Stimulated activated naive CD8-positive, alpha-beta T cell treated with anti-CD3 and anti-CD28 coated beads, Interleukin-15, Interleukin-2, amounts not matched to agents 100 ng/mL and 50 ng/mL, for 24 hours (primary cell): ENCODE data around the gene TM4SF5.

ENCODE experiments used
- H3K27ac Mint-ChIP-seq: one replicate; pipeline ENCODE4 v1.8.0; 2021; ENCODE audit warnings: mild to moderate bottlenecking, mixed read lengths
- H3K27me3 Mint-ChIP-seq: one replicate; pipeline ENCODE4 v1.8.0; 2021; ENCODE audit warnings: mixed read lengths
- H3K36me3 Mint-ChIP-seq: one replicate; pipeline ENCODE4 v1.8.0; 2021; ENCODE audit warnings: low read depth, mixed read lengths
- H3K4me1 Mint-ChIP-seq: one replicate; pipeline ENCODE4 v1.8.0; 2021; ENCODE audit warnings: low read depth, mixed read lengths
- H3K4me3 Mint-ChIP-seq: one replicate; pipeline ENCODE4 v1.8.0; 2021; ENCODE audit warnings: mild to moderate bottlenecking, mixed read lengths
- H3K9me3 Mint-ChIP-seq: one replicate; pipeline ENCODE4 v1.8.0; 2021; ENCODE audit warnings: mixed read lengths

TM4SF5 gene

GRCh38 chr17:4772235-4772613 is 538 bp downstream of the TM4SF5 start:
- Mint-ChIP-seq H3K36me3 (no peaks in the 10 kb centered on the region), H3K4me3 (no peak overlapping the region), H3K4me1 (peaks cover 8% of the 10 kb centered on the region), H3K27ac (no peak overlapping the region), H3K27me3 (no peaks in the 10 kb centered on the region), H3K9me3 (no peaks in the 10 kb centered on the region)

DNA sequence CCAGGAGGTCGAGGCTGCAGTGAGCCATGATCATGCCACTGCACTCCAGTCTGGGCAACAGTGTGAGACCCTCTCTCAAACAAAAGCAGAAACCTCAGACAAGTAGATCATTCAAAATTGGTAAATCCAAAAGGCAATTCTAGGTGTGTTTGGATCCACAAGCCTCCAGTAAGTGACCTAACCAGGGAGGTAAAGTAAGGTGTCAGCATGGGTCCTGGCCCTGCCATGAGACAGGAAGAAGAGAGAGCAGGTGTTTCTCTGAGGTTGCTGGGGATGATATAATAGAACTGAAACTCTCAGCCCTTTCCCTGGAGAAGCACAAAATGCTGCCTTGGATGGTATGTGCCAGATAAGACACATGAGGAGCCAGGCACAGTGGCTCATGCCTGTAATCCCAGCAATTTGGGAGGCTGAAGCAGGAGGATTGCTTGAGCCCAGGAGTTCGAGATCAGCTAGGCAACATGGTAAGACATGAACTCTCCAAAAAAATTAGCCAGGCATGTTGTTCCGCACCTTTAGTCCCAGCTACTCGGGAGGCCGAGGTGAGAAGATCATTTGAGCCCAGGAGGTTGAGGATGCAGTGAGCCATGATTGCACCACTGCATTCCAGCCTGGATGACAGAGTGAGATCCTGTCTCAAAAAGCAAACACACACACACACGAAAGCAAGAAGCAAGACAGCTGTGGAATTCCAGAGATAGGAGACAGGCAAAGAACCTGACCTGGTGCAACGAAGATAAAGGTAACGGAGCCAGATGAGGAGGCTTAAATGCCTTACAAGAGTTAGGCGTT is 6.5 kb downstream of the TM4SF5 start:
- Mint-ChIP-seq H3K27me3 (peaks cover 20% of the 10 kb centered on the region), H3K36me3 (no peaks in the 10 kb centered on the region), H3K9me3 (no peaks in the 10 kb centered on the region), H3K4me3 (no peak overlapping the region), H3K4me1 (no peaks in the 10 kb centered on the region), H3K27ac (no peak overlapping the region)

DNA sequence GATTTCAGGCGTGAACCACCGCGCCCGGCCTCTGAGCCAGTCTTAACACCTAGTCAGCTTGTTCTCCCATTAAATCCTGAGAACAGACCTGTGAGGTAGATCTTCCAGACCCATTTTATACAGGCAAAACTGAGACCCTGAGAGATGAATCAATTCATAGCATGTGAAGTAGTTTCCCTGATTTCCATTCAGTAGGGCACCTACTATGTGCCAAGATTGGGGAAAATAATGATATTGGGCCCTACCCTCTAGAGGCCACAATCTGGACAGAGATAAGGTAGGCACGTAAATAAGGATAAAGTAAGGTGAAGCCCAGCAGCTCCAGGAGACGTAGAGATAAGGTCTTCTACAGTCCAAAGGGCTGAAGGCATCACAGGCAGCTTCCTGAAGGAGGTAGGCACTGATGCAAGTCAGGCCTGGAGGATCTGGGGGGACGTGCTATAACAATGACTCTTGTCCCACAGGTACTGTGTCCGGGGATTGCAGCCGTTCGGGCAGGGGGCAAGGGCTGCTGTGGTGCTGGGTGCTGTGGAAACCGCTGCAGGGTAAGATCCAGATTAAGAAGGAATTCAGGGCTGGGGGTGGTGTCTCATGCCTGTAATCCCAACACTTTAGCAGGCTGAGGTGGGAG is 8.8 kb downstream of the TM4SF5 start:
- Mint-ChIP-seq H3K27me3 (peaks cover 40% of the 10 kb centered on the region), H3K27ac (no peak overlapping the region), H3K4me3 (no peak overlapping the region)

DNA sequence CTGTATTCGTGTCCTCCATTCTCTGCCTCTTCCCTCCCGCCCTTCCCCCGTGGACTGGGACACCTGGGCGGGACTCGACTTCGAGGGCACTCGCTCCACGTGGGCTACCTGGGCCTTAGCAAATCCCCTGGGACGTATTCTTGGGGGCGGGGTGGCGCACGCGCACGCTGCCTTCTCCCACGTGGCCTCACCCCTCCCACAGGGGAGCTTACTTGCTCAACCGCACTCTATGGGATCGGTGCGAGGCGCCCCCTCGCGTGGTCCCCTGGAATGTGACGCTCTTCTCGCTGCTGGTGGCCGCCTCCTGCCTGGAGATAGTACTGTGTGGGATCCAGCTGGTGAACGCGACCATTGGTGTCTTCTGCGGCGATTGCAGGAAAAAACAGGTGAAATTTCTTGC is 11.0 kb downstream of the TM4SF5 start:
- H3K4me1 Mint-ChIP-seq: peaks cover 16% of the 10 kb centered on the region
- H3K36me3 Mint-ChIP-seq: no peaks in the 10 kb centered on the region
- H3K27me3 Mint-ChIP-seq: peaks cover 61% of the 10 kb centered on the region
- H3K27ac Mint-ChIP-seq: no peak overlapping the region
- H3K4me3 Mint-ChIP-seq: no peak overlapping the region
- H3K9me3 Mint-ChIP-seq: no peaks in the 10 kb centered on the region

More for the DNA sequence above, 8.8 kb downstream of the TM4SF5 start:
- no peaks in the 10 kb centered on the region for H3K9me3 Mint-ChIP-seq
- H3K36me3 Mint-ChIP-seq: no peaks in the 10 kb centered on the region
- peaks cover 3% of the 10 kb centered on the region for H3K4me1 Mint-ChIP-seq

GRCh38 chr17:4785311-4786105 is 13.8 kb downstream of the TM4SF5 start:
- Mint-ChIP-seq H3K4me1 (peaks cover 23% of the 10 kb centered on the region), H3K27ac (no peak overlapping the region), H3K9me3 (no peaks in the 10 kb centered on the region), H3K27me3 (peaks cover 63% of the 10 kb centered on the region), H3K36me3 (no peaks in the 10 kb centered on the region), H3K4me3 (peak overlapping the region; percentile 20)

GRCh38 chr17:4786106-4786511 is 14.4 kb downstream of the TM4SF5 start, which contains the start of gene VMO1:
VMO1 (minus strand) TSS chr17:4786364; CDS start chr17:4786352, 12 bp downstream.
- Mint-ChIP-seq H3K36me3 (no peaks in the 10 kb centered on the region), H3K27me3 (peaks cover 59% of the 10 kb centered on the region)

DNA sequence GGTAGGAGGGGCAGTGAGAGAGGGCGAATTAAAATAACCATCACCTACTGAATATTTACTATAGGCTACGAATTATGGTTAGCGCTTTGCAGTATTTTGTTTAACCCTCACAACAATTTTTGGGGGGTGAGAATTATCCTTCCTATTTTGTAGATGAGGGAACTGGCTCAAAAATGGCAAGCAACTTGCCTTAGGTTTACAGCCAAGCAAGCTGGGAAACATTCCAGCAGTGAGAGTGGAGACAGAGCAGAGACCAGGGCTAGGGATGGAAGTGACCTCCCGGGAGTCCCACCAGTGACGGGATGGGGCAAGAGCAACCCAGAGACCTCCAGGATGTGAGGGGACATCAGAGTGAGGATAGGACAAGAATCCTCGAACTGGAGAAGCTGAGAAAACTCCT is 14.8 kb downstream of the TM4SF5 start:
- peaks cover 59% of the 10 kb centered on the region for H3K27me3 Mint-ChIP-seq
- H3K4me3 Mint-ChIP-seq: no peak overlapping the region

More at GRCh38 chr17:4786106-4786511, 14.4 kb downstream of the TM4SF5 start, which contains the start of gene VMO1:
- H3K4me1 Mint-ChIP-seq: peaks cover 29% of the 10 kb centered on the region
- H3K4me3 Mint-ChIP-seq: peak within 1 kb of the TSS; percentile 20
- no peak within 1 kb of the TSS for H3K27ac Mint-ChIP-seq
- no peaks in the 10 kb centered on the region for H3K9me3 Mint-ChIP-seq

DNA sequence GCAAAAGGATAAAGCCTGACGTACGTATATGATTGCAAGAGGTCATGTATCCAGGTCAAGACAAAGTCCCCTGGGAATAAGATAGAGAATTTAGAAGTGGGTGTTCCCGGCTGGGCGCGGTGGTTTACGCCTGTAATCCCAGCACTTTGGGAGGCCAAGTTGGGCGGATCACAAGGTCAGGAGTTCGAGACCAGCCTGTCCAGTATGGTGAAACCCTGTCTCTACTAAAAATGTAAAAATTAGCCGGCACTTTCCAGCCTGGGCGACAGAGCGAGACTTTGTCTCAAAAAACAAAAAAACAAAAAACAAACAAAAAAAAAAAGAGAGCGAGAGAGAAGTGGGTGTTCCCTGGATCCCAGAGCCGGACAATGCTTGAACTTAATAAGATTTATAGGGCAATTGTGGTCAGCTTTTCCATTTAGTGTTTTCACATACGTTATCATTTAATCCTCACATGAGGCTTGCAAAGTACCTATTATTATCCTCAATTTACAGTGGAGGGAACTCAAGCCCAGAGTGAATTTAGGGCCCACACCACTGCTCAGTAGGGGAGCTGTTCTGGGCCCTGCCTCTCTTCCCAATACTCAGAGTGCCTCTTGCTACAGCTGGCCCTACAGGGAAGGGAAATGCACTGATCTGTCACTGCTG is 16.6 kb downstream of the TM4SF5 start:
- no peak overlapping the region for H3K27ac Mint-ChIP-seq
- H3K4me1 Mint-ChIP-seq: peaks cover 32% of the 10 kb centered on the region
- H3K27me3 Mint-ChIP-seq: peaks cover 50% of the 10 kb centered on the region
- H3K36me3 Mint-ChIP-seq: no peaks in the 10 kb centered on the region
- peak overlapping the region; percentile 38 for H3K4me3 Mint-ChIP-seq
- H3K9me3 Mint-ChIP-seq: no peaks in the 10 kb centered on the region

More for the DNA sequence above, 14.8 kb downstream of the TM4SF5 start:
- no peaks in the 10 kb centered on the region for H3K9me3 Mint-ChIP-seq
- H3K36me3 Mint-ChIP-seq: no peaks in the 10 kb centered on the region
- no peak overlapping the region for H3K27ac Mint-ChIP-seq
- peaks cover 32% of the 10 kb centered on the region for H3K4me1 Mint-ChIP-seq

GRCh38 chr17:4788807-4789700 is 17.4 kb downstream of the TM4SF5 start, which contains the start of gene GLTPD2:
GLTPD2 (plus strand) TSS chr17:4788964; CDS start chr17:4789012, 48 bp downstream.
- peaks cover 46% of the 10 kb centered on the region for H3K27me3 Mint-ChIP-seq
- peaks cover 32% of the 10 kb centered on the region for H3K4me1 Mint-ChIP-seq
- no peak within 1 kb of the TSS for H3K27ac Mint-ChIP-seq
- peak within 1 kb of the TSS; percentile 78 for H3K4me3 Mint-ChIP-seq
- H3K36me3 Mint-ChIP-seq: no peaks in the 10 kb centered on the region
- H3K9me3 Mint-ChIP-seq: no peaks in the 10 kb centered on the region

- H3K36me3 Mint-ChIP-seq: no peaks in the 10 kb centered on the region
- H3K9me3 Mint-ChIP-seq: no peaks in the 10 kb centered on the region
- H3K27ac Mint-ChIP-seq: no peak overlapping the region
- peaks cover 32% of the 10 kb centered on the region for H3K4me1 Mint-ChIP-seq
- peak overlapping the region; percentile 78 for H3K4me3 Mint-ChIP-seq
- H3K27me3 Mint-ChIP-seq: peaks cover 40% of the 10 kb centered on the region
These were observed 17.9 kb downstream of the TM4SF5 start for GRCh38 chr17:4789701-4789950.

DNA sequence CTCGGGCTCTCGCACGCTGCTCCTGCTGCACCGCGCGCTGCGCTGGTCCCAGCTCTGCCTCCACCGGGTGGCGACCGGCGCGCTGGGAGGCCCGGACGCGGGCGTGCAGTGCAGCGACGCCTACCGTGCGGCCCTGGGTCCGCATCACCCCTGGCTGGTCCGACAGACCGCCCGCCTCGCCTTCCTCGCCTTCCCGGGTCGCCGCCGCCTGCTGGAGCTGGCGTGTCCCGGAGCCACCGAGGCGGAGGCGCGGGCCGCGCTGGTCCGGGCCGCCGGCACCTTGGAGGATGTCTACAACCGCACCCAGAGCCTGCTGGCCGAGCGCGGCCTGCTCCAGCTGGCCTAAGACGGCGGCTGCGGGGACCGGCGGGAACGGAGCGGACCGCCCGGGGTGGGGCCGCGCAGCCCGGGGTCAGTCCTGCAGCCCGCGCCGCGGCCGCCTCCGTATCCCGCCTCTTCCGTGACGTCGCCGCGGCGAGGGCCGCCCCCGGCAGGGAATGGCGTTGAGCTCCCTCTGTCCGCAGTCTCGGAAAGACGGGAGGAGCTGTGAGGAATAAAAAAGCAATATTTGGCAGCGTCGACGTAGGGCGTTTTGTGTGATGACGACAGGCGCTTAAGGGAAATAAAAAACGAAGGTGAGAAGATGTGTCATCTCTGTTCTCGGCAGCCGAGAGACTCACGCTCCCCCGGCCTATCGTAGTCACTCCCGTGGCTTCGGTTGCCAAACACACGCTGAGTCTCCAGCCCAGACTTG is 18.4 kb downstream of the TM4SF5 start:
- Mint-ChIP-seq H3K4me3 (peak overlapping the region; percentile 78), H3K27me3 (peaks cover 37% of the 10 kb centered on the region), H3K36me3 (no peaks in the 10 kb centered on the region), H3K9me3 (no peaks in the 10 kb centered on the region), H3K4me1 (peaks cover 32% of the 10 kb centered on the region), H3K27ac (peak overlapping the region; percentile 70)

DNA sequence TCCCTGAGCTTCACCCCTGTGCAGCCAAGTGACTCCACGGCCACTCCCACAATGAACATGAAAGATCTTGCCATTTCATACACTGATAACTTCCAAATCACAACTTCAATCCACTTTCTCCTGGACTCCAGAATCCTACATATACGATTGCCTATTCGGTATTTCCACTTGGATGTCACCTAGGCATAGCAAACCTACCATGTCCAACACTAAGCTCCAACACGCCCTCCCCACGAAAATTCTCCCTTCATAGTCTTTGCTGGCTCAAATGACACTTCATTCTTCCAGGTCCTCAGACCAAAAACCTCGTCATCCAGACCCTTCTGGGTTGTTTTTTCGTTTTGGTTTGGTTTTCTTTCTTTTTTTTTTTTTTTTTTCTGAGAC is 19.0 kb downstream of the TM4SF5 start:
- Mint-ChIP-seq H3K4me1 (peaks cover 27% of the 10 kb centered on the region), H3K36me3 (no peaks in the 10 kb centered on the region), H3K27ac (peak overlapping the region; percentile 70), H3K27me3 (peaks cover 33% of the 10 kb centered on the region), H3K9me3 (no peaks in the 10 kb centered on the region), H3K4me3 (peak overlapping the region; percentile 75)

DNA sequence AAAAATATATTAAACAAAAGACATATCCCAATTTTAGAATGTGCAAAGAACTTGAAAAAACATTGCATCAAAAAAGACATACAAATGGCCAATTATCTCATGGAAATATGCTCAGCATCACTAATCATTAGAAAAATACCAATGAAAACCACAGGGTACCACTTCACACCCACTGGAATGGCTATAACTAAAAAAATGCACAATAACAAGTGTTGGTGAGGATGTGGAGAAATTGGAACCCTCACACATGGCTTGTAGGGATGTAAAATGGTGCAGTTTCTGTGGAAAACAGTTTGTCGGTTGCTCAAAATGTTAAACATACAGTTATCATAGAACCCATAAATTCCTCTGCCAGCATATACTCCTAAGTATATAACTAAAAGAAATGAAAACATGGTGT is 23.5 kb downstream of the TM4SF5 start:
- Mint-ChIP-seq H3K27me3 (peaks cover 4% of the 10 kb centered on the region), H3K9me3 (no peaks in the 10 kb centered on the region), H3K4me1 (peaks cover 24% of the 10 kb centered on the region), H3K4me3 (peak overlapping the region; percentile 100), H3K27ac (peak overlapping the region; percentile 98), H3K36me3 (peaks cover 14% of the 10 kb centered on the region)
